ENCODE measurements around the gene CTBP2.

Gene CTBP2

GRCh38 chr10:125159932-125160855, at the start of gene CTBP2:
Gene CTBP2 (minus strand): TSS chr10:125160563.
- Histone ChIP-seq H3K4me1 (peaks cover under 1 to 37% (median 30%) of the 10 kb centered on the region in 4 donors), H3K4me3 (peak within 1 kb of the TSS; percentile 79 to 95), H3K36me3 (no peaks in the 10 kb centered on the region), H3K27ac (peak within 1 kb of the TSS; percentile 99 to 100), H3K27me3 (no peaks in the 10 kb centered on the region), H3K9me3 (no peaks in the 10 kb centered on the region)
- intact Hi-C loops (cut with DNase I; ENCODE audit: low total_unique reads) = loop anchor here (2.0 to 10.0 kb wide), 4 partner anchors 77 to 245 kb away; no protein-coding TSS in a partner anchor
- no peak for TF ChIP-seq CTCF (IDR thresholded peaks at IDR 0.05)
- peak; percentile 70 to 85 for DNase-seq

- no peaks in the 10 kb centered on the region for H3K36me3 ChIP-seq
- no peak overlapping the region for H3K4me3 ChIP-seq
- H3K9me3 ChIP-seq = no peaks in the 10 kb centered on the region
- TF ChIP-seq CTCF (IDR thresholded peaks at IDR 0.05) = no peak
- peaks cover 0 to 4% (median 0%) of the 10 kb centered on the region in 4 donors for H3K4me1 ChIP-seq
- no peak for DNase-seq
- intact Hi-C loops (cut with DNase I; ENCODE audit: low total_unique reads) = no loop called here
- no peak overlapping the region for H3K27ac ChIP-seq
- H3K27me3 ChIP-seq = no peaks in the 10 kb centered on the region
Observed at GRCh38 chr10:125209591-125210355, 49.4 kb upstream of the CTBP2 start.

- intact Hi-C loops (cut with DNase I; ENCODE audit: low total_unique reads) = no loop called here
- Histone ChIP-seq H3K36me3 (no peaks in the 10 kb centered on the region), H3K27me3 (no peaks in the 10 kb centered on the region), H3K4me1 (peaks cover 0 to 4% (median 0%) of the 10 kb centered on the region in 4 donors), H3K9me3 (no peaks in the 10 kb centered on the region), H3K4me3 (no peak overlapping the region), H3K27ac (no peak overlapping the region)
- no peak for DNase-seq
- no peak for TF ChIP-seq CTCF (IDR thresholded peaks at IDR 0.05)
Observed at GRCh38 chr10:125208854-125209565, 48.6 kb upstream of the CTBP2 start.

- TF ChIP-seq CTCF (IDR thresholded peaks at IDR 0.05) = no peak
- no peaks in the 10 kb centered on the region for H3K9me3 ChIP-seq
- H3K4me1 ChIP-seq = peaks cover 0 to 4% (median 0%) of the 10 kb centered on the region in 4 donors
- H3K36me3 ChIP-seq = no peaks in the 10 kb centered on the region
- H3K27ac ChIP-seq = no peak overlapping the region
- intact Hi-C loops (cut with DNase I; ENCODE audit: low total_unique reads) = no loop called here
- no peak for DNase-seq
- no peak overlapping the region for H3K4me3 ChIP-seq
- H3K27me3 ChIP-seq = no peaks in the 10 kb centered on the region
Observed at GRCh38 chr10:125206623-125207022, 46.3 kb upstream of the CTBP2 start.

GRCh38 chr10:125205431-125205830, 45.1 kb upstream of the CTBP2 start:
- H3K27me3 ChIP-seq = no peaks in the 10 kb centered on the region
- intact Hi-C loops (cut with DNase I; ENCODE audit: low total_unique reads) = no loop called here
- H3K27ac ChIP-seq = no peak overlapping the region
- TF ChIP-seq CTCF (IDR thresholded peaks at IDR 0.05) = no peak
- no peaks in the 10 kb centered on the region for H3K36me3 ChIP-seq
- H3K4me1 ChIP-seq = peaks cover 0 to 4% (median 0%) of the 10 kb centered on the region in 4 donors
- DNase-seq = no peak
- no peak overlapping the region for H3K4me3 ChIP-seq
- H3K9me3 ChIP-seq = no peaks in the 10 kb centered on the region

Data from tibial artery (tissue), 4 donors.